HT-29 (cell line): ENCODE measurements around the gene RPA1. TPM values are rescaled to one million over a fixed set of nuclear protein-coding genes. Genes with fewer than 3 reads are reported as not detected.
"Not testable (repeated sequence)": the region's sequence is repeated elsewhere in the genome, so short reads cannot be mapped to it uniquely, and the experiment has no call there.

Experiments
- DNase-seq: peaks from one replicate; pipeline ENCODE4 v3.0.0-alpha.2; 2015; ENCODE audit warnings: low spot score
- total RNA-seq: library from RNA; depleted of rRNA; stranded (reverse); fragments of >200 nt; shearing (Covaris generic); gene quantifications from 2 replicates; pipeline ENCODE4 v1.2.3, GENCODE V29; 2014

The RPA1 gene
- total RNA-seq, 1 experiment from 2014 or later: 52.5 TPM

- no peak for DNase-seq
Measured at GRCh38 chr17:1878419-1879121, 48.8 kb downstream of the RPA1 start.

DNA sequence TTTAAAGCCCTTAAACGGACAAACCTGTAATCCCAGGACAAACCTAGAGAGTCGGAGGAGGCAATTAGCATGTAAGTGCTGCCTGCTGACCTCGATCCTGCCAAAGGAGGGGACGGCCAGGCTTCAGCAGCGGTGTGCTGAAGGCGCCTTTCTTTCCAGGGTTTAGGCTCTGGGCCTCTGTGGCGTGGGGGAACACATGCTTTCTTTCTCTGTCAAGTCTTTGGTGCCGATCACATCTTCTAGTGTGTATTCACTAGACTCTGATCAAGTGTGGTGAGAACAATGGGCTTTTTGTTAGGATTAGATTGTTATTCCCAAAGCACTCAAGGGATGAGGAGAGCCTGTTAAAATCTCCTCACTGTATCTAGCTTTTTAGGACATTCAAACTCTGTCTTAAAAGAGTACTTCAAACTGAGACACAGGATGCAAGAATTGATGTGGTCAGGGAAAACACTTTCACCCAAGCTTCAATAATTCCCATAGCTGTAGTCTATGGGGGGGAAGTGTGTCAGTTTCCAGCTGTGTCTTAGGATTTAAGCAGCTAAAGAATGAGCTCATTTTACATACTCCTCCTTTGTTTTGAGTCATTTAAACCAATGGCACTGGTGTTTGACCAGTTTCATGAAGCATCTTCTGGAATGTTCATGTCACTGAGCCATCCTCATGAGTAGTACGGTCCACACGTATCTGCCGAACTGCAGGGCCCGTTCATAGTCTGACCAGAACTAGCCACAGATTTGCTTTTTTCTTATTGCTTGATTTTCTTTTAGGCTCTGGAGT lies 51.2 kb downstream of the RPA1 start:
- no peak for DNase-seq

- peak; percentile 42 for DNase-seq
Measured at GRCh38 chr17:1882836-1883235, 53.0 kb downstream of the RPA1 start.

DNA sequence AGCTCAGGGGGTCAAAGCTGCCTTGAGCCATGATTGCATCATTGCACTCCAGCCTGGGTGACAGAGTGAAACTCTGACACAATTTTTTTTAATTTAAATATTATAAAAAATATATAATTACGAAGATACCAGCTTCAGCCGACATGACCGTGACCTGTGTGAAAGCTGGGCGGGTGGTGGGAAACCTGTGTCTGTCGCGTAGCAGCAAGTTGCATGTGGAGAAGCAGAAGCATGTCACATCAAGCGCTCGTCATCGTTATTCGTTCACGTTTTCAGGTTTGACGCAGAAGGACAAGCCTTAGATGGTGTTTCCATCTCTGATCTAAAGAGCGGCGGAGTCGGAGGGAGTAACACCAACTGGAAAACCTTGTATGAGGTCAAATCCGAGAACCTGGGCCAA lies 53.7 kb downstream of the RPA1 start:
- no peak for DNase-seq

- no peak for DNase-seq
Measured at GRCh38 chr17:1888741-1889140, 58.9 kb downstream of the RPA1 start.

DNA sequence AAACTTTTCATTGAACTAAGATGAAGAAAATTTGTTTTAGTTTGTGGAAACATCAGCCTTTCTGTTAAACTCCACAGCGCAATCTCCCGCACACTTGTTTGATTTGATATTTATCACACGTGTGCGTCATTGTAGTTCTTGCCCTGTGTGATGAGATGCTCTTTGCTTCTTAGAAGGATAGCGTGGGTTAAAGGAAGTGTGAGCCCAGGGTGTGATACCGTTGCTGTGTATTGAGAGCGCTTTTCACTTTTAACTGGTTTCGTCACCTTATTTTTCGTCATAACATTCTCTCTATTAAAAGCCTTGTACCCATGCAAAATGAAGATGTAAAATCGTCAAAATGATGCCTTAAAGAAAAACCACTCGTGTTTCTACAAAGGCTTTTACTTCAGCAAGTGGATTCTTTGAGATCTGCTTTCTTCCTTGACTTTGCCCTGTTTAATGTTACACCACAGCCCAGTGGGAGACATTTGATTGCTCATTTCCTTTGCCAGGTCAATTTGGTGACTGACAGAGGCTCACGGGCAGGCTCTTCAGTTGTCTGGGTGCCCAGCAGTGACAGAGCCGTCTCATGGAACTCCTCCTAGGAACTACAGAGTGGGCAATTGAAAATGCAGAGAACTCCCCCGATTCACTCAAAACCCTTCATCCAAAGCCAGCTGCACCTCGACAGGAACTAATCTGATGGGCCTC lies 61.1 kb downstream of the RPA1 start:
- DNase-seq: no peak

GRCh38 chr17:1894753-1895339 lies 65.0 kb downstream of the RPA1 start:
- DNase-seq: no peak

- DNase-seq: not testable (repeated sequence)
Measured at GRCh38 chr17:1895479-1895878, 65.7 kb downstream of the RPA1 start.

GRCh38 chr17:1896243-1897104 lies 66.7 kb downstream of the RPA1 start:
- no peak for DNase-seq

GRCh38 chr17:1897105-1897656 lies 67.4 kb downstream of the RPA1 start:
- no peak for DNase-seq

DNA sequence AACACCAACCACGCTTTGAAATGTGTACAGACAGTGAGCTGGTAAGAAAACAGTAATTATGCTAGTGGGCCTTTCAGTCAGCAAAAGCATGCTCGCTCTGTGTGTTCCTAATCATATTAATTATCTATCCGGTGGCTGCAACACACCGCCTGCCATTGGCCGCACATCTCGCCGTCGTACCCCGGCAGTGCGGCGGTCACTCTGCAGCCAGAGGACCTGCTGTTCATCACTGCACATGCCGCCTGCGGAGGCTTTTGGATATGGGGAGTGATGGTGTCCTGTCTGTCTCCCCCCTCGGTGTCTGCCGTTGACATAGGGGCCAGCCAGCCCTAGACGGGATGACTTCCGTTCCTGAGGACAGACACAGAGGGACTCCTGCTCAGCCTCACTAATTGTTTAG lies 68.5 kb downstream of the RPA1 start:
- no peak for DNase-seq

GRCh38 chr17:1898872-1899271 lies 69.1 kb downstream of the RPA1 start:
- no peak for DNase-seq

- no peak for DNase-seq
Measured at GRCh38 chr17:1899403-1900000, 69.7 kb downstream of the RPA1 start.

DNA sequence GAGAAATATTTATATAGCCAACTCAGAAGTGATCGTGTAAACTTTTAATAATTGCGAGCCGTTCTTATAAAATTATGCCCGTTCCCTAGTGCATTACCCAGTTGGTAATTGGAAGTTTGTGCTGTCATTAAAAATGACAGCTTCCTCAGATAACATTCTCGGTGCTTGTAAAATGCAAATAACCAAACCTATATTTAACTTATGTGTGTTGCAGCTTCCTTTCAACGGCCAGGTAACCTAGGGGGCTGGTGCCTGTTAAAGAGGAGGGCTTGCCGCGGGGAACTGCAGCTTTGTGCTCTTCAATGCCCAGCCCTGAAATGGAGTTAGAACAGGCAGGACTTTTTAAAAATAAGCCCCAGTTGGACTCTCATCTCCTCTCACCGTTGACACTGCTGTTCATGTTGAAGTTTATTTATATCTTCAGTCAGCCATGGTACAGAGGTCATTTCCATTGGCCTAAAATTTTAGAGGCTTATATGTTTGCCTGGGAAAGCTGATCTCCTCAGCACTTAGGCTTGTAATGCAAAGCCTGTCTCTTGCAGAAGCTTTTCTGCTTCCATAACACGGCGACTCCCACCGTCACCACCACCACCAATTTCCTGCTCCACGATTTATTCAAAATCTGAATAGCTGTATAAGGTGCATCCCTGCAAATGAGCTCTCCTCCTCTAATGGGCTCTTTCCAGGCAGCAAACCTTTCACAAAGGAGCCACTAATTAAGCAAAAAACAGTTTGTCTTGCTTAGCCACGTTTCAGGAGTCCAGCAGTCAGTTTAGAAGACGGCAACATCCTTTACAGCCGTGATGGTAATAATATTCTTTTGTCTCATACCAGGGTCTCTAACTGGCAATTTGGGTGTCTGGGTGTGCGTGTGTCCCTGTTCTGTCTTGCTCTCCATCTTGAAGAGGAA lies 74.7 kb downstream of the RPA1 start:
- no peak for DNase-seq

- no peak for DNase-seq
Measured at GRCh38 chr17:1905190-1905913, 75.5 kb downstream of the RPA1 start.

- no peak for DNase-seq
Measured at GRCh38 chr17:1906662-1907101, 76.9 kb downstream of the RPA1 start.

DNA sequence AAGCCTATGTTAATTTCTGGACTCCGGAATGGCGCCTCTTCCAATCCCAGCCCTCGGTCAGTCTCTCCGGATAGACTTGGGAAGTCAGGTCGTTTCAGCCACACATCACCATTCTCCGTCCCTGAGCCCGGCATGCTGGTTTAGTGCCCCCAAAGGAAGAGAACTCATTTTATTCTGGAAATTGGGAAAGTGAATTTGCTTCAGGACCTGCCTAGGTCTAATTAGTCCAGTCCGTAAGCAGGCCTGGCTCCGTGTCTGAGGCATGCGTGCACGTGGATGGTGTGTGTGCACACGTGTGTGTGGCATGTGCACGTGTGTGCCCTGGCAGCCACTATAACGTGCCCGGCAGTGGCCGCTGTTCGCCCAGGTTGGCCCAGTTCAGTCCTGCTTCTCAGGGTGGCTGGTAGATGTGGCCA lies 77.4 kb downstream of the RPA1 start:
- DNase-seq: no peak

DNA sequence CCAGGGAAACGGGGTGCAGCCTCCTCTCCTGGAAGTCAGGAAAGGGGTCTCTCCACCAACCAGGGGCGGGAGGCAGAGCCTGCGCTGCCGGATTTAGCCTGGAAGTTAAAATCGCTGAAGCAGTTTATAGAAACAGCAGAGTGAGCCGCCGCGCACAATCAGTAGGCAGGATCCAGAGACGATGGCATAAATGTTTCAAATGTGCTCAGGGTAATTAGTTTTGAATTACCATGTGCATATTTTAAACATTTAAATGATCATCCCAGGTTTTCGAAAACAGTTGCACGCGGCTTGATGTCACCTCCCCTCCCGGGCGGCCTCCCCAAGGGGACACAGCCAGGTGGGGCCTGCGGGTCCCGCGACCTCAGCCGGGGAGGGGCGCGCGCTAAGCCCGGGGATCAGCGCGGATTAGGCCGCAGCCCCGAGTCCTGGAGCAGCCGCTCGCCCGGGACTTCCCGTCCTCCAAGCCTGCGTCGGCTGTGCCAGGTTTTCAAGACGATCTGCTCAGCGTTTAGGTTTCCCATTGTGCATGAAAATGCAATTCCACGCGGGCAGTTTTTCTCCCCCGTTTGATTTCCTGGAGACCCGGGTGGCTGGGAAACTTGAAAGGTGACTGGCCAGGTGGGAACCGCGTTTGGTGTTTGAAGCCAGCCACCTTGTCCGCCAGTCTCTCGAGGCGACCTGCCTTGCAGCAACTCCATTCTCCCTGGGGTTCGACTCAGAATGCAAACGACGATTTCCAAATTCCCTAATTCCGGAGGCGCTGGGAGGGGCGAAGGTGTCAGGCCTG lies 78.3 kb downstream of the RPA1 start:
- no peak for DNase-seq
